GM23338 (cell line): ENCODE data around the gene EPHB1. TPM values are rescaled to one million over a fixed set of nuclear protein-coding genes. Genes with fewer than 3 reads are reported as not detected.

ENCODE experiments used
- ATAC-seq: fragments of 200-7000 bp; cut with Tn5 transposase; 3 replicates; pipeline ENCODE4 v1.9.1; 2020
- DNase-seq: peaks from one replicate; pipeline ENCODE4 v3.0.0-alpha.2; 2015; ENCODE audit warnings: low spot score
- H2AFZ ChIP-seq: fragments of 200-600 bp; sonication (generic); 2 replicates; pipeline ENCODE4 v1.8.0; 2016; ENCODE audit warnings: antibody characterized with exemption, mild to moderate bottlenecking, moderate library complexity
- H3F3A ChIP-seq: fragments of 200-600 bp; sonication (generic); replicated peaks from 2 replicates; pipeline ENCODE4 v1.8.0; 2017; ENCODE audit warnings: antibody characterized with exemption, mixed run types, low read depth
- H3K27ac ChIP-seq: fragments of 200-600 bp; sonication (generic); 2 replicates; pipeline ENCODE4 v1.6.1; 2016; ENCODE audit warnings: low read depth
- H3K27me3 ChIP-seq: fragments of 200-600 bp; sonication (generic); 2 replicates; pipeline ENCODE4 v1.8.0; 2016; ENCODE audit warnings: mild to moderate bottlenecking, mixed run types, moderate library complexity; ENCODE audit not compliant: insufficient read depth
- H3K36me3 ChIP-seq: fragments of 200-600 bp; sonication (generic); 2 replicates; pipeline ENCODE4 v1.8.0; 2016; ENCODE audit warnings: mild to moderate bottlenecking; ENCODE audit not compliant: insufficient read depth
- H3K4me1 ChIP-seq: fragments of 200-600 bp; sonication (generic); 2 replicates; pipeline ENCODE4 v1.8.0; 2016; ENCODE audit warnings: mild to moderate bottlenecking, moderate library complexity; ENCODE audit not compliant: insufficient read depth
- H3K4me2 ChIP-seq: fragments of 200-600 bp; sonication (generic); 2 replicates; pipeline ENCODE4 v1.7.1; 2017; ENCODE audit warnings: mixed run types
- H3K4me3 ChIP-seq: fragments of 200-600 bp; sonication (generic); 2 replicates; pipeline ENCODE4 v1.6.1; 2016; ENCODE audit warnings: mixed run types
- H3K79me2 ChIP-seq: fragments of 200-600 bp; sonication (generic); replicated peaks from 2 replicates; pipeline ENCODE4 v1.8.0; 2017; ENCODE audit warnings: mild to moderate bottlenecking; ENCODE audit not compliant: insufficient read depth
- H3K9me2 ChIP-seq: fragments of 200-600 bp; sonication (generic); 2 replicates; pipeline ENCODE4 v1.8.0; 2017; ENCODE audit not compliant: insufficient read depth
- H4K20me1 ChIP-seq: fragments of 200-600 bp; sonication (generic); replicated peaks from 2 replicates; pipeline ENCODE4 v1.8.0; 2017; ENCODE audit warnings: mild to moderate bottlenecking; ENCODE audit not compliant: insufficient read depth
- H3K27ac Mint-ChIP-seq: 2 replicates; pipeline ENCODE4 v1.8.0; 2020; ENCODE audit warnings: inconsistent platforms, mild to moderate bottlenecking, moderate library complexity, mixed read lengths
- H3K27me3 Mint-ChIP-seq: 3 replicates; pipeline ENCODE4 v1.8.0; 2022; ENCODE audit warnings: low read depth, mild to moderate bottlenecking, moderate library complexity, mixed read lengths, inconsistent platforms; ENCODE audit not compliant: insufficient read depth, poor library complexity
- H3K36me3 Mint-ChIP-seq: 3 replicates; pipeline ENCODE4 v1.8.0; 2021; ENCODE audit warnings: low read depth, mild to moderate bottlenecking, inconsistent platforms, moderate library complexity, mixed read lengths
- H3K4me1 Mint-ChIP-seq: 3 replicates; pipeline ENCODE4 v1.8.0; 2020; ENCODE audit warnings: mild to moderate bottlenecking, inconsistent platforms, mixed read lengths
- H3K4me3 Mint-ChIP-seq: 3 replicates; pipeline ENCODE4 v1.8.0; 2021; ENCODE audit warnings: moderate library complexity, mild to moderate bottlenecking, inconsistent platforms, mixed read lengths
- H3K9me3 Mint-ChIP-seq: 3 replicates; pipeline ENCODE4 v1.8.0; 2020; ENCODE audit warnings: moderate library complexity, mild to moderate bottlenecking, inconsistent platforms, mixed read lengths
- CREB1 ChIP-seq: fragments of 250-450 bp; sonication (Bioruptor Pico); IDR thresholded peaks from 2 replicates; pipeline ENCODE4 v1.5.0; 2020; ENCODE audit warnings: low read depth, mild to moderate bottlenecking, moderate library complexity
- EZH2 ChIP-seq: fragments of 200-600 bp; sonication (generic); IDR thresholded peaks from one replicate; pipeline ENCODE4 v1.8.0; 2017; ENCODE audit warnings: antibody characterized with exemption, mild to moderate bottlenecking, low read depth; ENCODE audit not compliant: unreplicated experiment
- EZH2phosphoT487 ChIP-seq: fragments of 200-600 bp; sonication (generic); IDR thresholded peaks from one replicate; pipeline ENCODE4 v1.8.1; 2018; ENCODE audit warnings: antibody characterized with exemption; ENCODE audit not compliant: unreplicated experiment
- JUNB ChIP-seq: IDR thresholded peaks from one replicate; pipeline ENCODE4 v1.6.1; 2016; ENCODE audit warnings: antibody characterized with exemption; ENCODE audit not compliant: unreplicated experiment
- NANOG ChIP-seq: IDR thresholded peaks from 2 replicates; pipeline ENCODE4 v1.6.1; 2016; ENCODE audit warnings: antibody characterized with exemption, borderline replicate concordance
- POLR2AphosphoS5 ChIP-seq: IDR thresholded peaks from 2 replicates; pipeline ENCODE4 v1.6.1; 2016; ENCODE audit warnings: antibody characterized with exemption, low read depth
- REST ChIP-seq: IDR thresholded peaks from one replicate; pipeline ENCODE4 v1.6.1; 2018; ENCODE audit warnings: antibody characterized with exemption; ENCODE audit not compliant: unreplicated experiment
- STAT1 ChIP-seq: IDR thresholded peaks from one replicate; pipeline ENCODE4 v1.6.1; 2016; ENCODE audit warnings: antibody characterized with exemption; ENCODE audit not compliant: unreplicated experiment
- ZNF114 ChIP-seq: fragments of 250-450 bp; sonication (Bioruptor Pico); IDR thresholded peaks from 2 replicates; pipeline ENCODE4 v1.5.0; 2020; ENCODE audit warnings: mild to moderate bottlenecking, moderate library complexity
- ZNF331 ChIP-seq: fragments of 250-450 bp; sonication (Bioruptor Pico); IDR thresholded peaks from 2 replicates; pipeline ENCODE4 v1.5.0; 2020; ENCODE audit warnings: low read depth, mild to moderate bottlenecking, moderate library complexity
- polyA plus RNA-seq: library from polyadenylated mRNA; unstranded; fragments of >200 nt; fragmentation: Nextera tagmentation; extraction: Ambion mirVana; gene quantifications from 2 replicates; pipeline ENCODE4 v1.2.1, GENCODE V29; 2016
- total RNA-seq: library from RNA; depleted of rRNA; stranded (reverse); fragments of >200 nt; shearing (Covaris generic); gene quantifications from 2 replicates; pipeline ENCODE4 v1.2.3, GENCODE V29; 2014
- TF ChIP-seq, protein P1 (sequence below): IDR thresholded peaks from 2 replicates; pipeline ENCODE4 v1.6.1; 2016; ENCODE audit warnings: antibody characterized with exemption
- TF ChIP-seq, protein P2 (sequence below): fragments of 250-450 bp; sonication (Bioruptor Pico); IDR thresholded peaks from 2 replicates; pipeline ENCODE4 v1.5.0; 2020; ENCODE audit warnings: mild to moderate bottlenecking, moderate library complexity

Gene EPHB1
- total and polyA plus RNA-seq, 2 experiments from 2014 or later = 2.7 to 5.2 TPM

DNA sequence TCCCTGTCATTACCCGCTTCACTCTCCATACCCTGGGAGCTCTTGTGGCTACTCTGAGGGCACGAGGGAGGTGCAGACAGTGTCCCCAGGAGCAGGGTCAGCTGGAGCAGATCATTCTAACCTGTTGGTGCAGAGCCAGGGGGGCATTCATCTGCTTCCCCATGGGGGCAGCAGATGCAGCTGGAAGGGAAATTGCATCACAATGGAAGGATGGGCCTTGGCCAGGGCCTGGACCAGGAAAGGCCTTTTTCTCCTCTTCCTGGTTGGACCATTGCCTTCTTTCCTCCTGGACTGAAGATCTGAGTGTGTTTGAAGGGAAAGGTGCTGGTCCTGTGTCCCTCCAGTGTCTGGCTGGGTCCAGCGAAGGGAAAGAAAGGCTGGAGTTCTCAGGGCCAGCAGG is 55.7 kb downstream of the EPHB1 start (continued):
- TF ChIP-seq, protein P1, sequence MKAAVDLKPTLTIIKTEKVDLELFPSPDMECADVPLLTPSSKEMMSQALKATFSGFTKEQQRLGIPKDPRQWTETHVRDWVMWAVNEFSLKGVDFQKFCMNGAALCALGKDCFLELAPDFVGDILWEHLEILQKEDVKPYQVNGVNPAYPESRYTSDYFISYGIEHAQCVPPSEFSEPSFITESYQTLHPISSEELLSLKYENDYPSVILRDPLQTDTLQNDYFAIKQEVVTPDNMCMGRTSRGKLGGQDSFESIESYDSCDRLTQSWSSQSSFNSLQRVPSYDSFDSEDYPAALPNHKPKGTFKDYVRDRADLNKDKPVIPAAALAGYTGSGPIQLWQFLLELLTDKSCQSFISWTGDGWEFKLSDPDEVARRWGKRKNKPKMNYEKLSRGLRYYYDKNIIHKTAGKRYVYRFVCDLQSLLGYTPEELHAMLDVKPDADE = no peak
- no peak for TF ChIP-seq STAT1
- TF ChIP-seq ZNF114 = no peak
- TF ChIP-seq REST = no peak
- TF ChIP-seq EZH2phosphoT487 = no peak

GRCh38 chr3:134852132-134852531 is 57.1 kb downstream of the EPHB1 start:
- H3K9me3 Mint-ChIP-seq = no peaks in the 10 kb centered on the region
- no peak overlapping the region for H2AFZ ChIP-seq
- H3K4me3 ChIP-seq = no peak overlapping the region
- no peaks in the 10 kb centered on the region for H3K9me2 ChIP-seq
- peaks cover 4% of the 10 kb centered on the region for H3K27me3 Mint-ChIP-seq
- no peak overlapping the region for H3K27ac ChIP-seq
- H3K79me2 ChIP-seq = no peaks in the 10 kb centered on the region
- no peaks in the 10 kb centered on the region for H4K20me1 ChIP-seq
- H3K36me3 Mint-ChIP-seq = no peaks in the 10 kb centered on the region
- H3F3A ChIP-seq = no peaks in the 10 kb centered on the region
- no peak overlapping the region for H3K4me2 ChIP-seq
- no peaks in the 10 kb centered on the region for H3K4me1 ChIP-seq
- H3K27me3 ChIP-seq = no peaks in the 10 kb centered on the region
- H3K4me3 Mint-ChIP-seq = no peak overlapping the region
- DNase-seq (no peak), ATAC-seq (no peak)
- H3K4me1 Mint-ChIP-seq = peaks cover 11% of the 10 kb centered on the region
- no peaks in the 10 kb centered on the region for H3K36me3 ChIP-seq
- H3K27ac Mint-ChIP-seq = no peak overlapping the region
- TF ChIP-seq ZNF331 (CRISPR knock-in tag) (no peak), NANOG (no peak), POLR2AphosphoS5 (no peak), ZNF114 (no peak), EZH2phosphoT487 (no peak), CREB1 (no peak), JUNB (no peak), STAT1 (no peak), EZH2 (no peak)
- TF ChIP-seq, protein P2, sequence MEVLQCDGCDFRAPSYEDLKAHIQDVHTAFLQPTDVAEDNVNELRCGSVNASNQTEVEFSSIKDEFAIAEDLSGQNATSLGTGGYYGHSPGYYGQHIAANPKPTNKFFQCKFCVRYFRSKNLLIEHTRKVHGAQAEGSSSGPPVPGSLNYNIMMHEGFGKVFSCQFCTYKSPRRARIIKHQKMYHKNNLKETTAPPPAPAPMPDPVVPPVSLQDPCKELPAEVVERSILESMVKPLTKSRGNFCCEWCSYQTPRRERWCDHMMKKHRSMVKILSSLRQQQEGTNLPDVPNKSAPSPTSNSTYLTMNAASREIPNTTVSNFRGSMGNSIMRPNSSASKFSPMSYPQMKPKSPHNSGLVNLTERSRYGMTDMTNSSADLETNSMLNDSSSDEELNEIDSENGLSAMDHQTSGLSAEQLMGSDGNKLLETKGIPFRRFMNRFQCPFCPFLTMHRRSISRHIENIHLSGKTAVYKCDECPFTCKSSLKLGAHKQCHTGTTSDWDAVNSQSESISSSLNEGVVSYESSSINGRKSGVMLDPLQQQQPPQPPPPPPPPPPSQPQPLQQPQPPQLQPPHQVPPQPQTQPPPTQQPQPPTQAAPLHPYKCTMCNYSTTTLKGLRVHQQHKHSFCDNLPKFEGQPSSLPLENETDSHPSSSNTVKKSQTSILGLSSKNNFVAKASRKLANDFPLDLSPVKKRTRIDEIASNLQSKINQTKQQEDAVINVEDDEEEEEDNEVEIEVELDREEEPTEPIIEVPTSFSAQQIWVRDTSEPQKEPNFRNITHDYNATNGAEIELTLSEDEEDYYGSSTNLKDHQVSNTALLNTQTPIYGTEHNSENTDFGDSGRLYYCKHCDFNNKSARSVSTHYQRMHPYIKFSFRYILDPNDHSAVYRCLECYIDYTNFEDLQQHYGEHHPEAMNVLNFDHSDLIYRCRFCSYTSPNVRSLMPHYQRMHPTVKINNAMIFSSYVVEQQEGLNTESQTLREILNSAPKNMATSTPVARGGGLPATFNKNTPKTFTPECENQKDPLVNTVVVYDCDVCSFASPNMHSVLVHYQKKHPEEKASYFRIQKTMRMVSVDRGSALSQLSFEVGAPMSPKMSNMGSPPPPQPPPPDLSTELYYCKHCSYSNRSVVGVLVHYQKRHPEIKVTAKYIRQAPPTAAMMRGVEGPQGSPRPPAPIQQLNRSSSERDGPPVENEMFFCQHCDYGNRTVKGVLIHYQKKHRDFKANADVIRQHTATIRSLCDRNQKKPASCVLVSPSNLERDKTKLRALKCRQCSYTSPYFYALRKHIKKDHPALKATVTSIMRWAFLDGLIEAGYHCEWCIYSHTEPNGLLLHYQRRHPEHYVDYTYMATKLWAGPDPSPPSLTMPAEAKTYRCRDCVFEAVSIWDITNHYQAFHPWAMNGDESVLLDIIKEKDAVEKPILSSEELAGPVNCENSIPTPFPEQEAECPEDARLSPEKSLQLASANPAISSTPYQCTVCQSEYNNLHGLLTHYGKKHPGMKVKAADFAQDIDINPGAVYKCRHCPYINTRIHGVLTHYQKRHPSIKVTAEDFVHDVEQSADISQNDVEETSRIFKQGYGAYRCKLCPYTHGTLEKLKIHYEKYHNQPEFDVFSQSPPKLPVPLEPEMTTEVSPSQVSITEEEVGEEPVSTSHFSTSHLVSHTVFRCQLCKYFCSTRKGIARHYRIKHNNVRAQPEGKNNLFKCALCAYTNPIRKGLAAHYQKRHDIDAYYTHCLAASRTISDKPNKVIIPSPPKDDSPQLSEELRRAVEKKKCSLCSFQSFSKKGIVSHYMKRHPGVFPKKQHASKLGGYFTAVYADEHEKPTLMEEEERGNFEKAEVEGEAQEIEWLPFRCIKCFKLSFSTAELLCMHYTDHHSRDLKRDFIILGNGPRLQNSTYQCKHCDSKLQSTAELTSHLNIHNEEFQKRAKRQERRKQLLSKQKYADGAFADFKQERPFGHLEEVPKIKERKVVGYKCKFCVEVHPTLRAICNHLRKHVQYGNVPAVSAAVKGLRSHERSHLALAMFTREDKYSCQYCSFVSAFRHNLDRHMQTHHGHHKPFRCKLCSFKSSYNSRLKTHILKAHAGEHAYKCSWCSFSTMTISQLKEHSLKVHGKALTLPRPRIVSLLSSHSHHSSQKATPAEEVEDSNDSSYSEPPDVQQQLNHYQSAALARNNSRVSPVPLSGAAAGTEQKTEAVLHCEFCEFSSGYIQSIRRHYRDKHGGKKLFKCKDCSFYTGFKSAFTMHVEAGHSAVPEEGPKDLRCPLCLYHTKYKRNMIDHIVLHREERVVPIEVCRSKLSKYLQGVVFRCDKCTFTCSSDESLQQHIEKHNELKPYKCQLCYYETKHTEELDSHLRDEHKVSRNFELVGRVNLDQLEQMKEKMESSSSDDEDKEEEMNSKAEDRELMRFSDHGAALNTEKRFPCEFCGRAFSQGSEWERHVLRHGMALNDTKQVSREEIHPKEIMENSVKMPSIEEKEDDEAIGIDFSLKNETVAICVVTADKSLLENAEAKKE (CRISPR knock-in tag) = no peak
- TF ChIP-seq, protein P1 = no peak
